Thyroid gland (tissue), 4 donors: ENCODE data around the gene INKA1. TPM values are rescaled to one million over a fixed set of nuclear protein-coding genes. Genes with fewer than 3 reads are reported as not detected.

Source experiments
- DNase-seq, 2 donors: peaks; one replicate each; pipeline ENCODE4 v3.0.0-alpha.2; 2019
- H3K27ac ChIP-seq, 3 donors: fragments of 200-600 bp; sonication (generic); 1 replicate in 2 of 3; 2 replicates in 1 of 3; pipeline ENCODE4 v1.5.1; 2016 to 2019; ENCODE audit warnings: mild to moderate bottlenecking in 1 of 3, moderate library complexity in 1 of 3
- H3K27me3 ChIP-seq: fragments of 200-600 bp; sonication (generic); one replicate; pipeline ENCODE4 v1.5.1; 2019
- H3K36me3 ChIP-seq, 2 donors: fragments of 200-600 bp; sonication (generic); one replicate each; pipeline ENCODE4 v1.5.1; 2016 to 2019
- H3K4me1 ChIP-seq, 2 donors: fragments of 200-600 bp; sonication (generic); one replicate each; pipeline ENCODE4 v1.5.1; 2017 to 2019
- H3K4me3 ChIP-seq, 3 donors: fragments of 200-600 bp; sonication (generic); replicated peaks in 1 of 3; 1 replicate in 2 of 3; 2 replicates in 1 of 3; pipeline ENCODE4 v1.5.1; 2016; ENCODE audit warnings: mild to moderate bottlenecking in 1 of 3
- H3K9me3 ChIP-seq: fragments of 200-600 bp; sonication (generic); one replicate; pipeline ENCODE4 v1.5.1; 2017
- CTCF ChIP-seq, 6 experiments: fragments of 200-600 bp in 3 of 6; fragments of 450-650 bp in 3 of 6; sonication (generic) in 3 of 6; IDR thresholded peaks; one replicate each; pipeline ENCODE4 v1.5.1; 2016 to 2019; ENCODE audit warnings: antibody characterized with exemption in 6 of 6, mild to moderate bottlenecking in 2 of 6, inconsistent platforms in 1 of 6, moderate library complexity in 1 of 6
- POLR2A ChIP-seq, 2 donors: fragments of 450-650 bp; IDR thresholded peaks; one replicate each; pipeline ENCODE4 v1.6.1; 2017; ENCODE audit warnings: antibody characterized with exemption in 2 of 2, mild to moderate bottlenecking in 2 of 2, moderate library complexity in 1 of 2
- WGBS, 2 donors: methylation state at CpG; one replicate each; pipeline ENCODE4 v1.1.5; 2017; 5-methylcytosine and 5-hydroxymethylcytosine counted together
- intact Hi-C: fragments of 100-400 bp; cut with DNase I; formaldehyde crosslinking; loops from one replicate; pipeline ENCODE4 v1.15.1; 2023
- total RNA-seq, 4 donors: library from RNA; depleted of rRNA; stranded (reverse); fragments of >200 nt; gene quantifications; one replicate each; pipeline ENCODE4 v1.2.3, GENCODE V29; 2016

The INKA1 gene
- total RNA-seq, 4 donors from 2014 or later = 3.1 to 7.3 (median 5.6) TPM

GRCh38 chr3:49761661-49762060 lies 41.4 kb upstream of the INKA1 start:
- no peak for DNase-seq
- Histone ChIP-seq H3K9me3 (no peaks in the 10 kb centered on the region), H3K4me1 (no peaks in the 10 kb centered on the region), H3K27ac (no peak overlapping the region), H3K27me3 (no peaks in the 10 kb centered on the region), H3K4me3 (no peak overlapping the region), H3K36me3 (no peaks in the 10 kb centered on the region)
- intact Hi-C loops = no loop called here
- TF ChIP-seq CTCF (IDR thresholded peaks at IDR 0.05) = no peak
- no peak for TF ChIP-seq POLR2A (IDR thresholded peaks at IDR 0.05)
- 80 to 88% methylated on average over 3 of the region's 3 CpGs for WGBS, 2 donors

GRCh38 chr3:49763981-49764380 lies 39.1 kb upstream of the INKA1 start:
- Histone ChIP-seq H3K27ac (no peak overlapping the region), H3K9me3 (no peaks in the 10 kb centered on the region), H3K36me3 (no peaks in the 10 kb centered on the region), H3K27me3 (no peaks in the 10 kb centered on the region), H3K4me1 (no peaks in the 10 kb centered on the region), H3K4me3 (no peak overlapping the region)
- 95 to 98% methylated on average over 4 of the region's 4 CpGs for WGBS, 2 donors
- intact Hi-C loops = no loop called here
- no peak for DNase-seq
- TF ChIP-seq CTCF (IDR thresholded peaks at IDR 0.05) = no peak
- no peak for TF ChIP-seq POLR2A (IDR thresholded peaks at IDR 0.05)

GRCh38 chr3:49769286-49769915 lies 33.7 kb upstream of the INKA1 start:
- Histone ChIP-seq H3K36me3 (no peaks in the 10 kb centered on the region), H3K9me3 (no peaks in the 10 kb centered on the region), H3K4me1 (no peaks in the 10 kb centered on the region), H3K4me3 (no peak overlapping the region), H3K27me3 (no peaks in the 10 kb centered on the region), H3K27ac (no peak overlapping the region)
- no peak for DNase-seq
- intact Hi-C loops = no loop called here
- TF ChIP-seq CTCF (IDR thresholded peaks at IDR 0.05) (no peak), POLR2A (IDR thresholded peaks at IDR 0.05) (no peak)
- 95 to 97% methylated on average over 3 of the region's 3 CpGs for WGBS, 2 donors

GRCh38 chr3:49769926-49770325 lies 33.1 kb upstream of the INKA1 start:
- no peak overlapping the region for H3K4me3 ChIP-seq
- no peaks in the 10 kb centered on the region for H3K36me3 ChIP-seq
- H3K9me3 ChIP-seq = no peaks in the 10 kb centered on the region
- TF ChIP-seq CTCF (IDR thresholded peaks at IDR 0.05) = no peak
- TF ChIP-seq POLR2A (IDR thresholded peaks at IDR 0.05) = no peak
- no peaks in the 10 kb centered on the region for H3K27me3 ChIP-seq
- intact Hi-C loops = no loop called here
- no peaks in the 10 kb centered on the region for H3K4me1 ChIP-seq
- no peak for DNase-seq
- no peak overlapping the region for H3K27ac ChIP-seq

- 72 to 89% methylated on average over 1 of the region's 1 CpG for WGBS, 2 donors
- H3K4me1 ChIP-seq = no peaks in the 10 kb centered on the region
- H3K4me3 ChIP-seq = no peak overlapping the region
- H3K36me3 ChIP-seq = no peaks in the 10 kb centered on the region
- no peak for DNase-seq
- no peaks in the 10 kb centered on the region for H3K27me3 ChIP-seq
- H3K9me3 ChIP-seq = no peaks in the 10 kb centered on the region
- intact Hi-C loops = no loop called here
- no peak overlapping the region for H3K27ac ChIP-seq
- TF ChIP-seq CTCF (IDR thresholded peaks at IDR 0.05) (no peak), POLR2A (IDR thresholded peaks at IDR 0.05) (no peak)
Measured at GRCh38 chr3:49771340-49771938, 31.6 kb upstream of the INKA1 start.
